ENCODE measurements around the gene MIPEP.

Gene MIPEP

GRCh38 chr13:23888658-23889614 lies at the start of gene MIPEP:
Gene MIPEP, minus strand, starts transcription at chr13:23889400. Its CDS starts 80 bp downstream, at chr13:23889320.
- peak; percentile 71 for TF ChIP-seq CTCF (IDR thresholded peaks at IDR 0.05)

GRCh38 chr13:23934520-23934919 lies 45.3 kb upstream of the MIPEP start:
- no peak for TF ChIP-seq CTCF (IDR thresholded peaks at IDR 0.05)

- no peak for TF ChIP-seq CTCF (IDR thresholded peaks at IDR 0.05)
These were observed 39.8 kb upstream of the MIPEP start for GRCh38 chr13:23928985-23929384.

GRCh38 chr13:23923031-23923430 lies 33.8 kb upstream of the MIPEP start:
- TF ChIP-seq CTCF (IDR thresholded peaks at IDR 0.05): no peak

- TF ChIP-seq CTCF (IDR thresholded peaks at IDR 0.05): no peak
These were observed 33.1 kb upstream of the MIPEP start for GRCh38 chr13:23922005-23922932.

GRCh38 chr13:23921451-23921888 lies 32.3 kb upstream of the MIPEP start:
- peak; percentile 70 for TF ChIP-seq CTCF (IDR thresholded peaks at IDR 0.05)

- no peak for TF ChIP-seq CTCF (IDR thresholded peaks at IDR 0.05)
These were observed 29.8 kb upstream of the MIPEP start for GRCh38 chr13:23919006-23919405.

Data from LNCAP (cell line).